ENCODE measurements around the gene C15orf61.
A peak's percentile ranks its signal among the peaks of the same experiment; 100 is the strongest.

C15orf61 gene

GRCh38 chr15:67521029-67521782 is at the start of gene C15orf61:
TSS of gene C15orf61 (plus strand) at chr15:67521131. CDS start at chr15:67521249, 118 bp downstream.
- peak; percentile 82 for DNase-seq

DNA sequence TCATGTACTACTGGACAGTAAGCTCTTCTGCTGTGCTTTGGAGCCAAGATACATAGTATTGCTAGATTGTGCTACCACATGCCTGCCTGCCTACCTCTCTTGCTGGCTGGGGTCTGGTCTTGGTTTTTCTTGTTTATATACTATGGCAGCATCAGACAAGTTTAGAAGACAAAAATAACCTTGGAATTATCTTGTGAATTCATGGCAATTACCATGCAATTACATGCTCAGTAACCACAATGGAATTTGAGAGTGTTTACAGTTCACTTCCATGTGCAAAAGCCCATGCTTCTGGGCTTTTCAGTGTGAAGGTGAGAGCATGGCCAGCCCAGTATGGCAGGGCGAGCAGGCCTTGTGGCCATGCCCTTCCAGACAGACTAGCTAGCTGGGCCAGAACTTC is 48.0 kb upstream of the C15orf61 start:
- peak; percentile 60 for DNase-seq

GRCh38 chr15:67474405-67475110 is 46.4 kb upstream of the C15orf61 start:
- no peak for DNase-seq

GRCh38 chr15:67479781-67480505 is 41.0 kb upstream of the C15orf61 start:
- peak; percentile 95 for DNase-seq

- DNase-seq: peak; percentile 76
These were observed 40.2 kb upstream of the C15orf61 start for GRCh38 chr15:67480741-67481140.

GRCh38 chr15:67481680-67482079 is 39.3 kb upstream of the C15orf61 start:
- DNase-seq: no peak

DNA sequence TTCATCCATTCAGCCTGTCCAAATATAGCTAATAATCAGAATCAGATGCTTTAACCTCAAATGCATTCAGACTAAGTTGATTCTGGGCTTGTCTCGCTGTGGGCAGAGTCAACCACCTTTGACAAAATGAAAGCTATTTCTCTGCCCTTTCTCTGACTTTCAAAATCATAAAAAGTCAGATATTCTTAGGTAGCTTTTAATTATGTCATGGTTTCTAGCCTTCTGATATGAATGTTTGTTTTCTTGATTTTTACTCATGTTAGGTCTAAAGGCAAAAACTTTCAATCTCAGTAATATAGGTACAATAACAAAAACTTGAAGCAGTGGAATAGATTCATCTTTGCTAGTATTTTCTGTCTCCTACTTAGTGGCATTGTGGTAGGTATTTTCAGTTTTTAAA is 25.3 kb upstream of the C15orf61 start:
- no peak for DNase-seq

DNA sequence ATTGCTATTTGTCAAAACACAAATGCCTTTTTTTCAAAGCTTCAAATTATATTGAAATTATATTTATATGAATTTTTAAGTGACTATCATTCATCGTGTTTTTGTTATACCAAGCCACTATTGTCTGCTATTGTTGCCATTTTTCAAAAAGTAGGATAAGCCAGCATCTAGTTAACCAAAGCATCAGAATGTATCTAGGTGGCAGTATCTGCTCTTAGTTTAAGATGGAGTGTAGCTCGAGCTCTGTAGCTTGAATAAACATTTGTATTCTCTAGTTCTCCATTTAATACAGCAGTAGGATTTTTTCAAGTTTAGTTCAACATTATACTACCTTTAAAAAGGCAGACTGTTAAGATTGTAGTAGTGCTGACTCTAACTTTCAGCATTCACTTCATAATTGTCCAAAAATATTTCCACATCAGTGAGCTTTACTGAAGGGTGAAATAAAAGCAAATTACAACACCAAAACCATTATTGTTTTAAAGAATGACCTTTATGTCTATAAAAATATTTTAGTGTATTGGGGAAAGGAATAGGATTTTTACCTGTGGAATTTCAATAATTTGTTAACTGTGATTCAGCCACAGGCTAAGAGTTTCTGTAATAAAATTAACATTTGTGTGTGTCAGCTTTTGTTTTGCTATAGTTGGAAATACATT is 19.6 kb upstream of the C15orf61 start:
- DNase-seq: peak; percentile 43

DNA sequence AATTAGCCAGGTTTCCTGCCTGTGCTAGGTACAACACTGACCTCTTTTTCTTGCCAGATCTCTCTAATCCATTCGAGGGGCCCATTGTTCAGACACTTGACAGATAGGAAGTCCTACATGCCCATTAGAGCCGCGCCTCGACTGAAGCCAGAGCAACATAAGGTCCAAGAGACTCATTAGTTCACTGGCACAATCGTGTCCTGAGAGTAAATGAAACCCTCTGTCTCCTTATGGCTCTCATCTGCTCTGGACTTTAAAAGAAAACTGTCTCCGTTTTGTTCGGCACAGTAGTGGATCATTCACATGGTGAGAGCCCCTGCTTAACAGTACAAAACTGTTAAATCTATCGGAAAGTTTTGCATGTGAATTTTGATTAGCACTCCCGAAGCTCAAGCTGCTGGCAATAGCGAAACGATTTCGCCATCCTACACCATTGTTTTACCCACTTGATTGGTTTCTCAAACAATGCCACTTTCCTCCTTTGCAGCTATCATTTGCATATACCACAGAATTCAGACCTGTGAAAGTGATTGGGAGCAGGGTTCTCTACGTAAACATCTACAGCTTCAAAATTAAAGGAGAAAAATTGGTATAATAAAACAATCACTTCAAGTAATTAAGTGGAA is 19.0 kb upstream of the C15orf61 start:
- no peak for DNase-seq

DNA sequence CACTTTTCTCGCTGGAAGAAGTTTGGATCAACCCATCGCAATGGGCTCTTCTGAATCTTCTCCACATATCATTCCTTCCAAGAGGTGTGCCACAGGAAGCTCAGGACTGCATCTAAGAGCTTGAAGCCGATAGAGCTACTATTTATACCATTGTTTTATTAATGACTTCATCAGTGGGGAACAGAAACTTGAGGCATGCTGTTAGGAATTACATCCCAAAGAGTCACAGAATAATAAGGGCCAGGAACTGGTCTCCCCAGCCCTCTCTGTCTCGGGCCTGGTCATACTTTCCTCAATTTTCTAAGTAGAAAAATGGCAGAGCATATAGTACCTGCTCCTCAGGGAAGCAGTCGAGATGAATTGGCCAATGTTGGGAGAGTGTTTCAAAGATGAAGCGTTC is 16.9 kb upstream of the C15orf61 start:
- DNase-seq: peak; percentile 41

GRCh38 chr15:67504796-67505195 is 16.1 kb upstream of the C15orf61 start:
- peak; percentile 62 for DNase-seq

DNA sequence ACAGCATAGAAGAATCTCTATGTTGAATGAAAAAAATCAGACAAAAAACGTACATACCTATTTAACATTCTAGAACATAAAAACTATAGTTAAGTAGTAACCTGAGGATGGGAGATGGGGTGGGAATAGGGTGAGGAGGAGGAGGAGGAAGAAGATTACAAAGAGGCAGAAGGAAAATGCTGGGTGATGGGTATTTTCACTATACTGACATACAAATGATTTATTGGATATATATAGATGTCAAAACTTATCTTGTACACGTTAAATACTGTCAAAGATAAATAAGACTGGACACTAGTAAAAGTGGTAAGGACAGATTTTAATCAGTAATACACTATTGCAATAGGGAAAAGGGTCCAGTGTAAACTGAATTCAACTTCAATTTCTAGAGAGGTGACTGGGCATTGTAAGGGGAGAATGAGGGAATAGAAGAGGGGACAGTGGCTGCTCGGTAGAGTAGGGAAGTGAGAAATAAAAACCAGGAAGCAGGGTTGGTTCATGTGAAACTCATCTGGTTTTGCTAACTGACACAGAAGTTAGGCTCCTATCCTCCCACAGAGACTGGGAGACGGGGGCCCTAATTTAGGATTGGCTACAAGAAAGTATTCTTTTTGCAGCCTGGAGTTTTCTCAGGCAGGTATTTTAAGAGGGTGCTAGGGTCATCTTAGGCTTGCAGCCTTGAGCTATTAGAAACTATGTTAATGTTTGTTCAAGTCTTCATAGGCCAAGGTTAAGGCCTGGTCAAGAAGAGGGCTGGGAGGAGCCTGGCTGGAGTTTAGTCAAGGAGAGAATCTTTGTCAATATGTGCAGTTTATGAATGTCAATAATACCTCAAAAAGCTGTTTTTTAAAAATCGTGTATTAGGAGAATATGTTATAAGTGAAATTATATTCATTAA is 15.0 kb upstream of the C15orf61 start:
- no peak for DNase-seq

DNA sequence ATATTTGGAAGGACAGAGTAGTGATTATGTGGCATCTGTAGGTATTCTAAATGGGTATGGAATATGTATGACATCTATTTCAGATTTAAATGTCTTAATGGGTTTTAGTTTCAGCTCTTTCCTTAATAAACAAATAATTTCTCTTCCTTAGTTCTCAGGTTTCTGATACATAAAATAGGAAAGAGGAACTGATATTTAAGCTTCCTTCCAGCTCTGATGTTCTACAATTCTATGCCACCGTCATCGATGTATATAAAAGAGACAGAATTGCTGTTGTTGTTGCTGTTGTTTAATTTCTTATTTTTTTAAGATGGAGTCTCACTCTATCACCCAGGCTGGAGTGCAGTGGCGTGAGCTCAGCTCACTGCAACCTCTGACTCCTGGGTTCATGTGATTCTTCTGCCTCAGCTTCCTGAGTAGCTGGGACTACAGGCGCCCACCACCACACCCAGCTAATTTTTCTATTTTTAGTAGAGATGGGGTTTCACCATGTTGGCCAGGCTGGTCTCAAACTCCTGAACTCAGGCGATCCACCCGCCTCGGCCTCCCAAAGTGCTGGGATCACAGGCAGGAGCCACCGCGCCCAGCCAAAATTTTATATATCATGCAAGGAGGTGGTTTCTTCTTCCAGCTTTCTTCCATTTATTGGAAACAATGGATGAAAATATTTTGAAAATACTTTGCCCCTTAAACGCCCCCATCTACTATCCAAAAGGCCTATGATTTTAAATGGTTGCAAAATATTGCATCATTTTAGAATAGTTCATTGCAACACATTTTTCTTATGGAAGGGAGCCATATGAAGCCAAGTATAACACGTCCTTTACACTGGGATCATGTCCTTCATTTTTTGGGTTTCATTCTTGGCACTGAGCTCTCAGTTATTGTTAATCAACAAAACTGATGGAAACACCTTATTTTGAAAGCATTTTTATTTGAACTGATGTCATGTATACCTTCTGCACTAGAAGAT is 13.9 kb upstream of the C15orf61 start:
- DNase-seq: peak; percentile 64

DNA sequence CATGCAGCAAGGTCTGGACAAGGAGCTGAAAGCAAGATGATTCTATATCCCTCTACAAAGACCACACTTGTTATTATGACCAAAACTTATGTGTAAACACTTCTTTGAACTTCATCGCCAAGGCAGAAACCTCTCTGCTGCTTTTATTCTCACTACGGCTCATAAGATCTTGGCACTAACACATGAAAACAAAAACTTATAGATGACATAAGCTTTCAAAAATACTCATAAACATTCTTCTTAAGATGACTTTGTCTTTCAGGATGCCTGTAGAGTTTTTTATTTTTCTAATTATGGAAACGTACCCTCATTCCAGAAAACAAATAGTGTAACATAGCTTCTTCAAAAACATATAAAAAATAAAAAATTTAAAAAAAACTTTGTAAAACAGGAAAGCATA is 12.5 kb upstream of the C15orf61 start:
- DNase-seq: peak; percentile 56

DNA sequence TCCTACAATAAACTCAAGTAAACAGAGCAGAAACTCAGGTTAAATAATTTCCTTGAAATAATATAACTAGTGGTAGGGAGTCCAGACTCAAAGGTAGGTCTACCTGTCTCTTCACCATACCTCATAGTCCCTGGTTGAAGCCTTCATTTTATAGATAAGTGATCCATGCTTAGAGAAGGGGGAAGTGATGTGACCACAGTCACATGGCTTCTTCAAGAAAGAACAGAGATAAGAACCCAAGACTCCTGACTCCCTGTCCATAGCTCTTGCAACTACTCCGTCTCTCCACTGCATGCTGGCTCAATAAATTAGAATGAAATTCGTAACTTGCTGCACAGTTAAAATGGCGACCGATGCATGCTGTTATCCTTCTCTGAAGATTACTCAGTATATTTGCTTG is 11.0 kb upstream of the C15orf61 start:
- no peak for DNase-seq

GRCh38 chr15:67510597-67511190 is 10.2 kb upstream of the C15orf61 start:
- peak; percentile 89 for DNase-seq

DNA sequence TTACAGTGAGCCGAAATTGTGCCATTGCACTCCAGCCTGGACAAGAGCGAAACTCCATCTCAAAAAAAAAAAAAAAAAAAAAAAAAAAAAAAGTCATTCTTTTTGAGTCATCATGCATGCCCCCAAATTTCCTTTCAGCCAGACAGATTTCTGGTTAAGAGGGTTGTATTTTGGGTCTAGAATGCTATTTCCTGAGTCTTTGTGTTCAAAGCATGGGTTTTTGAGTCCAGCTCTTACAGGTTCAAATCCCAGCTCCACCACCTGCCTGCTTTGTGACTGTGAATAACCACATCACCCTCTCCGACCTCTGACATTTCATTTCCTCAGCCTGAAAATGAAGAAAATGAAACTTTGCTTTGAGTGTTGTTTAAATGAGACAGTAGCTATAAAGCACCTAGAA is 9.3 kb upstream of the C15orf61 start:
- peak; percentile 72 for DNase-seq

DNA sequence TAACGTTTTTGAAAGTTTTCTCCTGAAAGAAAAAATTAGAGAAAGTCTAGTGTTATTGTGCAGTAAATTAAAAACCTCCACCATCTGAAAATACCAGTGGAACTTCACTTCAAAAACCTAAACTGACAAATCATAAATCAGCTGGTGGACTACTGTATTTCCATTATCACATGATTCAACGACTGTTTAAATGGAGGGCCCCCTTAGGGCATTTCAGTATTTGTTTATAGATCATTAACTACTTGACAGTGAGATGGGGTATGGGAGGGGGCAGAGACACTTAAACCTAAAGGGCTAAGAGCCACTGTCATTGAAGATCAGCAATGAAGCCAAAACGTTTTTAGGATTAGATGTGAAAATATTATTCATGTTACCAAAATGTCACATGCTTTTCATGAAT is 8.8 kb upstream of the C15orf61 start:
- no peak for DNase-seq

GRCh38 chr15:67512933-67513714 is 7.8 kb upstream of the C15orf61 start:
- no peak for DNase-seq
